Fibroblast of villous mesenchyme (primary cell): ENCODE data around the gene OR12D2. TPM values are rescaled to one million over a fixed set of nuclear protein-coding genes. Genes with fewer than 3 reads are reported as not detected.
"Not testable (repeated sequence)": the region's sequence is repeated elsewhere in the genome, so short reads cannot be mapped to it uniquely, and the experiment has no call there.

ENCODE experiments used
- DNase-seq: peaks from one replicate; pipeline ENCODE4 v3.0.0-alpha.2; 2010; ENCODE audit warnings: low read depth
- H3K4me3 ChIP-seq: 2 replicates; pipeline ENCODE4 v1.5.1; 2011; ENCODE audit warnings: low read depth, mild to moderate bottlenecking, low read length
- CTCF ChIP-seq: IDR thresholded peaks from 2 replicates; pipeline ENCODE4 v1.5.1; 2012; ENCODE audit warnings: low read depth, mild to moderate bottlenecking, low read length; ENCODE audit not compliant: insufficient read depth
- total RNA-seq: library from RNA; depleted of rRNA; stranded (reverse); fragments of >200 nt; gene quantifications from 2 replicates; pipeline ENCODE4 v1.2.3, GENCODE V29; 2012

The OR12D2 gene
- total RNA-seq: not detected in 2 replicates

GRCh38 chr6:29395331-29395730 is at the start of gene OR12D2:
TSS of gene OR12D2 (plus strand) at chr6:29395631. CDS start at chr6:29396700, 1,069 bp downstream.
- no peak within 1 kb of the TSS for H3K4me3 ChIP-seq
- no peak for DNase-seq
- TF ChIP-seq CTCF: no peak

GRCh38 chr6:29349348-29349747 is 46.1 kb upstream of the OR12D2 start:
- not testable (repeated sequence) for DNase-seq, H3K4me3 ChIP-seq

- H3K4me3 ChIP-seq: no peak overlapping the region
- TF ChIP-seq CTCF: no peak
- DNase-seq: no peak
Observed at GRCh38 chr6:29354980-29355379, 40.5 kb upstream of the OR12D2 start.

- DNase-seq: no peak
- H3K4me3 ChIP-seq: no peak overlapping the region
- TF ChIP-seq CTCF: no peak
Observed at GRCh38 chr6:29355603-29356002, 39.8 kb upstream of the OR12D2 start.

- no peak for DNase-seq
- no peak within 1 kb of the TSS for H3K4me3 ChIP-seq
- TF ChIP-seq CTCF: no peak
Observed at GRCh38 chr6:29368765-29369164, 26.7 kb upstream of the OR12D2 start, which contains the start of gene OR5V1. TSS of gene OR5V1 (minus strand) at chr6:29368865. CDS start at chr6:29356195, 12,670 bp downstream.

GRCh38 chr6:29375191-29375590 is 20.2 kb upstream of the OR12D2 start, which contains the start of gene OR12D3:
TSS of gene OR12D3 (minus strand) at chr6:29375291. CDS start at chr6:29375287, 4 bp downstream.
- no peak for DNase-seq
- no peak within 1 kb of the TSS for H3K4me3 ChIP-seq
- TF ChIP-seq CTCF: no peak

- TF ChIP-seq CTCF: no peak
- H3K4me3 ChIP-seq: no peak overlapping the region
- peak; percentile 3 for DNase-seq
Observed at GRCh38 chr6:29376003-29376402, 19.4 kb upstream of the OR12D2 start.
